Skin epidermis (tissue), 12 donors: ENCODE results near the gene TAF6.

ENCODE experiments used
- H3K27ac ChIP-seq, 21 experiments: fragments of 200-600 bp; sonication (generic) in 11 of 21; one replicate each; pipeline ENCODE4 v1.5.0; 2020; ENCODE audit warnings: mild to moderate bottlenecking in 3 of 21, inconsistent platforms in 2 of 21, moderate library complexity in 2 of 21
- H3K4me3 ChIP-seq, 7 experiments: fragments of 200-600 bp; sonication (generic) in 2 of 7; one replicate each; pipeline ENCODE4 v1.5.0; 2020; ENCODE audit warnings: inconsistent platforms in 2 of 7, mild to moderate bottlenecking in 2 of 7, moderate library complexity in 1 of 7

Gene TAF6

DNA sequence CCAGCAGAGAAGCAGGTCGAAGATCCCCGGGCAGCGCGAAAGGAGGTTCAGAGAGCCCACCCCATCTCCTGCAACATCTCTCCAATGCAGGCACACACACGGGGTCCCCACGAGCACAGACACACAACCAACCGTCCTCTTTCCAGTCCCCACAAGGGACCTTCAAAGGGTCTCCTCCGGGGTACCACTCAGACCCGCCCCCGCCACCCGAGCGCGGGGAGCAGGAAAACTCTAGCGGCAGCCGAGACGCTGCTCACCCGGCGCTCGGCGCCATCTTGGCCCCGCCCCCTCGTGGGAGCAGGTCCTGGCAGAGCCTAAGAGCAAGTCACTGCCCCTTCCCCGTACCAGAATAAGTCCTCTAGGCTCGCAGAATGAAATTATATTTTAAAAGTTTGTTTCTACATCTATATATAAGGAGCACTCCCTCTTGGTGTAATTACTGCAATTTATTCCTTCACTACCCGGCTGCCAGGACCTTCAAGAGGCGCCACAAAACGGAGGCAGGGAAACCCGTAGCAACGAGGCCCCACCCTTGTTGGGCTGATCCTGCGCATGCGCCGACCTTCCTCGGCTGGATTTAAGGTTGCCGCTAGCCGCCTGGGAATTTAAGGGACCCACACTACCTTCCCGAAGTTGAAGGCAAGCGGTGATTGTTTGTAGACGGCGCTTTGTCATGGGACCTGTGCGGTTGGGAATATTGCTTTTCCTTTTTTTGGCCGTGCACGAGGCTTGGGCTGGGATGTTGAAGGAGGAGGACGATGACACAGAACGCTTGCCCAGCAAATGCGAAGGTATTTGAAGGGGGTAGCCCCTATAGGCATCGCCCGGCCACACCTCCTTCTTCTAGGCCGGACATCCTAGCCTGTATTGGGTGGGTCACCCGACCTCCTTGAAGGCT is at the start of gene TAF6, which contains the start of gene CNPY4:
Gene TAF6 (minus strand): TSS at position 287 of the 898 bp plus-strand sequence. CDS start 5,149 bp downstream, outside the sequence.
Gene CNPY4 (plus strand): TSS at position 563 of the 898 bp plus-strand sequence. CDS start 111 bp downstream, at position 674.
- peak within 1 kb of the TSS; percentile 81 to 99 (median 95) for H3K27ac ChIP-seq
- peak within 1 kb of the TSS; percentile 56 to 85 (median 81) for H3K4me3 ChIP-seq

DNA sequence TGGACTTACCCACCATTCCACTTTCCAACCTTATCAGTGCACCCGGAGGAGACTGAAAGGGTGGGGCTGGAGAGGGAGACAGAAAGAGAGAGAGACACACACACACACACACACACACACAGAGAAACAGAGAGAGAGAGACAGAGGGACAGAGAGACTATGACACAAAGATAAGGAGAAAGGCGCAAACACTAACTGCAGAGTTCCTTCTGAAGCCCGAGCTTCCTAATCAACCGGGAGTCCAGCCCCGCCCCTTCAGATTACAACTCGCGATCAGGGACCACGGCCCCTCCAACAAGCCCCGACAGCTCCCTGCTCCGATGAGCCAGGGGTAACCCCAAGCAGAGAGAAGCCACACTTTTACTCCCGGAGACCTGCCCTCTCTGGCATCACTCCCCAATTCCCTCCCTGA is 48.8 kb upstream of the TAF6 start:
- H3K27ac ChIP-seq, result peak overlapping the region in 19 of 21 experiments; percentile 1 to 87 (median 69)
- H3K4me3 ChIP-seq, result peak overlapping the region; percentile 20 to 47 (median 38)

DNA sequence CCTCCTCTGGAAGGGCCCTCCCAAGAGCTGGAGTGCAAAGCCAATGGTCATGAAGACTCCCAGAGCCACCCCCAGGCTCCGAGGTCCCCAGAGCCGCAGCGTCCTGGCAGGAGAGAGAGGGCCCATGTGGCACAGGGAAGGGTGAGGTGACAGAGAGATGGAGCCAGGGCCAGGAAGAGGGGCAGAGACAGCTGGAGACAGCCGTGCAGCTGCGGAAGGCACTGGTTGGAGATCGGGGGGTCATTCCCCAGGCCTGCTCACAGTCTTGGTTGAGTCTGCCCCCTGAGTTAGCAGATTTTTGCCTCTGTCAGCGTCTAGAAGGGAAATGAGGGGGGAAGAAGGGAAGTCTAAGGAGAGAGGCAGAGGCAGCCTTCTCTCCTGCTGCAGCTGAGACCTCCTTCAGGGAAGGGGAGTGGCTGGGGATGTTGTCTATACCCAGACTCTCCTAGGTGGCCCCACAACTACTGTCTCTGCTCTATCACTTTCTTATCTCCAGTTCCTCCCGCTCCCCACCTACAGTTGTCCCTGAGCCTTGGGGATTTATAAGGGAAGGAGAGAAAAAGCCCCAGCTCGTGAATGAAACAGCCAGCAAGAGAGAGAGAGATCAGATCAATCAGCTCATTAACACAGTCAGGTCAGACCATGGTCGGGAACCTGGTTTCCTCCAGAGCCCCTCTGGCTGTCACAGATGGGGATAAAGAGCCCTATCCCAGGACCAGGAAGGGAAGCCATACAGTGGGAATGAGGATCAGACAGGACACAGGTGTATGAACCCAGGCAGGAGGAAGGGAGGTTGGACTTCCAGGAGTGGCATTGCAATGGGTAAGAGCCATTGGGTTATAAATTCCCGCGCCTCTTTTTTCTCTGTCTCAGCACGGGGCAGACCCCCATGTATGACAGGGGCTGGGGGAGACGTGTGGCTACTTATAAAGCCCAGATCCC is 48.1 kb upstream of the TAF6 start:
- H3K4me3 ChIP-seq, result peak overlapping the region in 4 of 7 experiments; percentile 29 to 47 (median 40)
- H3K27ac ChIP-seq, result peak overlapping the region in 13 of 21 experiments; percentile 21 to 81 (median 78)

DNA sequence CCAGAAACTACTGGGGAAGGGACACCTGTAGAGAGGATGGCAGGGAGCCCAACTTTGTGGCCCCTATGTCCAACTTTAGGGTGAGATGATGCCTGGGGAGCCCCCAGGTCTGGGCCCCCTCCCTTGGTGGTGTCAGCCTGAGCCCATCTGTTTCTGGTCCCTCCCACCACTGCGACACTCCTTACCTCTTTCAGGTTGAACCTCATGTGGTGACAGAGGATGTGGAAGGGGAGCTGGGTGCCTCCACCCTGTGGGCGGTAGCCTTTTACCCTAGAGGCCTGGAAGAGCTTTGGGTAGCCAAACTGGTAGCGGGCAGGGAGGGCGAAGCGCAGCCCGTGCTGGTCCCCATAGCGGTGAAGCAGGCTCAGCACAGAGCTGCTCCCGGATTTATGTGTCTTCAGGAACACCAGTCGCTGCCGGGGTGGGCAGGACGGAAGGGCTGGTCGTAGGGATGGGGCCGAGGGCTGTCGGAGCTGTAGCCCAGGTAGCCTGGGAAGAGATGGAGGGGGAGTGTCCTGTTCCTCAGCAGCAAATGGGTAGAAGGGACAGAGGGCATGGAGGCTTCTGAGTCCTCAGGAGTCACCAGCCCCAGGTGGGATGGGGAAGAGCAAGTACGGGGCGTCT is 47.3 kb upstream of the TAF6 start:
- no peak overlapping the region for H3K4me3 ChIP-seq
- H3K27ac ChIP-seq, result peak overlapping the region in 7 of 21 experiments; percentile 8 to 80 (median 31)

DNA sequence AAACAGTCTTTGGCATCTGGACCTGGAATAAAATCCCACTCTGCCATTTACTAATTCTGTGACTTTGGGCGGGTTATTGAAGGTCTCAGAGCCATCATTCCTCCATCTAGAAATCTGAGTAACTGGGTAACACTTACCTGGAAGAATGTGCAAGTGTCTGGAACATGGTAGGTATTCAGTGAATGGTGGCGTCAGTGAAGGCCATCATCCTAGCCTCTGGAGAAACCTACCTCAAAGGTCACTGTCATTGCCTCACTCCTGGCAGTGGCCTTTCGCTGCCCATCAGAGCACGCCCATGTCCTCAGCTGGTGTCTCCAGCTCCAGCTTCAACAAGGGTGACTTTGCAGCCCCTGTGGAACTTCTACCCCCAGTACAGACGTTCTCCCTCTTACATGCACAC is 44.7 kb upstream of the TAF6 start:
- Histone ChIP-seq H3K27ac (peak overlapping the region in 11 of 21 experiments; percentile 14 to 80 (median 54)), H3K4me3 (no peak overlapping the region)

- no peak overlapping the region for H3K4me3 ChIP-seq
- peak overlapping the region in 11 of 21 experiments; percentile 14 to 80 (median 57) for H3K27ac ChIP-seq
These were observed 43.9 kb upstream of the TAF6 start for GRCh38 chr7:100163006-100163531.

- Histone ChIP-seq H3K27ac (no peak overlapping the region), H3K4me3 (no peak overlapping the region)
These were observed 40.9 kb upstream of the TAF6 start for GRCh38 chr7:100160067-100160466.

DNA sequence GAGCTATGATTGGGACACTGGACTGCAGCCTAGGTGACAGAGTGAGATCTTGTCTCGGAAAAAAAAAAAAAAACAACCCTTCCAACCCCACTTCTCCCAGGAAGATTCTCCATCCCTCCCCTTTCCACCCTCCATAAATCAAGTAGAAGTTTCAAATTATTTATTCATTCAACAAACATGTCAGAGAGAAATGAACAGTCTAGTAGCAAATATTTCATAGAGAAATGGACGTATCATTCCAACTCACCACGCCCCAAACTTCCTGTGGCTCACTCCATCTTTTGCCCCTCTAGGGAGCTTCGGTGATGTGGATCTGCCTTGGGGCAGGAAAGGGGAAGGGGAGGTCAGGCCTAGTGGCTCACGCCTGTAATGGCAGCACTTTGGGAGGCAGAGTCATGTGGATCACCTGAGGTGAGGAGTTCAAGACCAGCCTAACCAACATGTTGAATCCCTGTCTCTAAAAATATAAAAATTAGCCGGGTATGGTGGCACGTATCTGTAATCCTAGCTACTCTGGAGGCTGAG is 40.0 kb upstream of the TAF6 start:
- peak overlapping the region in 19 of 21 experiments; percentile 50 to 97 (median 90) for H3K27ac ChIP-seq
- peak overlapping the region; percentile 54 to 99 (median 88) for H3K4me3 ChIP-seq

GRCh38 chr7:100158229-100159098 is 39.3 kb upstream of the TAF6 start, which contains the start of gene TRAPPC14:
Gene TRAPPC14 (minus strand): TSS chr7:100158723. CDS start chr7:100158499, 224 bp downstream.
- Histone ChIP-seq H3K27ac (peak within 1 kb of the TSS; percentile 27 to 97 (median 90)), H3K4me3 (peak within 1 kb of the TSS; percentile 54 to 99 (median 88))

DNA sequence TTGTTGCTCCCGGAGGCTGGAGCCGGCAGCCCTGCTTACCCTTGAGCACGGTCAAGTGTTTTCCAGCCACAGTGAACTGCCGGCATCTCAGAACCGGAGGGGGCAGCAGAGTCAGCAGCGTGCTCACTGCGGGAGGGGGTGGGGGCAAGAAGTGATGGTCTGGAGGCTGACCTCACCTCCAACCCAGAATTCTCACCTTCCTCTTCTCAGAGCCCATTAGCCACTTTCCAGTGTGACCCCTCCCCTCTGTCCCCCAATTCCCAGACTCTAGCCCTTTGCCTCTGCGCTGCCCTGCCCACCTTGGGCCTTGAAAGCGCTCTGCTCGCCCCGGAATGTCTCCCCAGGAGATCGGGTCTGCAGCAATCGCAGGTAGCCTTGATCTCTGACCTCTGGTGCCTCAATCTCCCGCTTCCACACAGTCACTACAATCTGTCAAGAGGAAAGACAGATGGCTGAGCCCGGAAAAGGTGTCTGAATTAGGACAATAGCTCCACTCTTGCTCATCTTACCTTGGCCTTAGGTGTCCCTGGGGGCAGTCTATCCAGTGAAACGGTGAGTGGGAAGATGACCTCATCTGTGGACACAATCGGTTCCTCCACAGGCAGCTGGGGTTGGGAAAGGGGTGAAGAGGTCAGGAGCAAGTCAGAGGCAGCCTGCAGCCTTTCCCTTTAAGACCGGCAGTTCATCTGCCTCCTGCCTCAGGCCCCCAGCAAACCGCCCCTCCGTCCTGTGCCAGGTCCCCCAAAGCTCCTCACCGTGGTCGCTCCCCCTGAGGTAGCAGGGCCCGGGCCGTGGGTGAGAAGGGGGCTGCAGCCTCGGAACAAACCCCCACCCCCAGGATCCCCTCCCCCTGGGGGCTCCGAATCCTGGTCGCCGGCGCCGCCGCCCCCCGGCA is 38.4 kb upstream of the TAF6 start:
- H3K27ac ChIP-seq, result peak overlapping the region; percentile 27 to 97 (median 90)
- peak overlapping the region; percentile 54 to 99 (median 88) for H3K4me3 ChIP-seq

DNA sequence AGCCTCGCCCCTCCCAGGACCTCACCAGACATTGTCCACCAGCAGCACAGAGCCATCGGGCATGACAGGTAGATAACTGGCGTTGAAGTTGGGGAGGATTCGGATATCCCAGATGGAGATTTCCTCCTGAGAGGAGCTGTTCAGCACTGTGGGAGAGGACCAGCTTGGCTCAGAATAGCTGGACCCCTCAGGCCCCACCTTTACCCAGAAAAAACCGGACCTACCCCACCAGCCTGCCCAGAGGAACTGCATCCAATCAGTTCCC is 37.8 kb upstream of the TAF6 start:
- peak overlapping the region in 4 of 7 experiments; percentile 88 to 99 (median 94) for H3K4me3 ChIP-seq

DNA sequence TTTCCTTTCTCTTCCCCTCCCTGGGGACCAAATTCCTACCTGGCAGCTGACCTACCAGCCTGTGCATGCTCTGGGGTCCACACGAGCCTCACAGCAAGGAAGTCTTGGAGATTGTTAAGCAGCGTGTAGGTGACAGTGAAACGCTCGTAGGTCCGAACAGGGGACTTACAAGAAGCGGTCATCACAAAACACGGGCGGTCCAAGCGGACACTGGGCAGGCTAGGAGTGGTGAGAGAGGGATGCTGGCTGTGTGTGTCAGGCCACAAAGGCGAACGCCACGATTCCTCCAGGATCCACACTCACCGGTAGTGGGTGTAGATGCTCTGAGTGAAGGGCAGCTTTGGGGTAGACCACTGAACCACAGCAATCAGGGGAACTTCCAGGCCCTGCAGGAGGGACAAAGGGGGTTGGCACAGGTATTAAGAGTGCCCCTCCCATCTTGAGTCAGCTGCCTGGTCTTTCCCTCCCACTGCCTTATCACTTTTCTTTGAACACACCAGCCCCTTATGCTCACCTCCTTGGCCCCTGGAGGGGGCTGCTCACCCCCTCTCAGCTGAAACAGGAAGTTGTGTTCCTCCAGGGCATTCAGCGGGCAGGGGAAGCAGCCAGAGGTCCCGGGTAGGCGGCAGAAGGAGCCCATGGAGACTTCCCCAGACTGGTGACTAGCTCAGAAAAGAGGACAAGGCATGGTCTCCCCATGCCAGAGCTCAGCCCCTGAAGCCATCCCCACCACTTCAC is 37.3 kb upstream of the TAF6 start:
- H3K27ac ChIP-seq, result peak overlapping the region in 8 of 21 experiments; percentile 7 to 97 (median 90)
- H3K4me3 ChIP-seq, result peak overlapping the region in 1 of 7 experiments; percentile 99

More for the DNA sequence above, 37.8 kb upstream of the TAF6 start:
- H3K27ac ChIP-seq, result peak overlapping the region in 11 of 21 experiments; percentile 7 to 97 (median 91)

- Histone ChIP-seq H3K27ac (no peak overlapping the region), H3K4me3 (no peak overlapping the region)
These were observed 36.6 kb upstream of the TAF6 start for GRCh38 chr7:100155553-100156317.

GRCh38 chr7:100154651-100155491 is 35.7 kb upstream of the TAF6 start:
- Histone ChIP-seq H3K27ac (peak overlapping the region in 8 of 21 experiments; percentile 1 to 57 (median 30)), H3K4me3 (no peak overlapping the region)
